AG04449 (cell line): ENCODE data around the gene OPTC.

Experiments used
- CTCF ChIA-PET: fragments of 350-600 bp; formaldehyde crosslinking; extraction: SDS; loops from one replicate; lab custom pipeline; 2021; ENCODE audit warnings: antibody characterized with exemption; lab: Yijun Ruan, JAX
- POLR2A ChIA-PET: fragments of 400-600, 350-600 bp; formaldehyde crosslinking; extraction: SDS; loops from one replicate; lab custom pipeline; 2020; ENCODE audit warnings: antibody characterized with exemption, inconsistent platforms; lab: Yijun Ruan, JAX
- DNase-seq: peaks from one replicate; pipeline ENCODE4 v3.0.0-alpha.2; 2010; ENCODE audit warnings: low read depth, low spot score
- H3K4me3 ChIP-seq: 2 replicates; pipeline ENCODE4 v1.5.1; 2011; ENCODE audit warnings: low read depth, mild to moderate bottlenecking, control low read depth, low read length
- CTCF ChIP-seq: IDR thresholded peaks from one replicate; pipeline ENCODE4 v1.5.1; 2011; ENCODE audit warnings: mild to moderate bottlenecking, moderate library complexity, low read length, control low read depth, inconsistent platforms; ENCODE audit not compliant: insufficient read depth; ENCODE audit errors: missing control alignments

Gene OPTC

GRCh38 chr1:203550846-203551245 is 56.9 kb downstream of the OPTC start:
- H3K4me3 ChIP-seq, result no peak overlapping the region
- no peak for DNase-seq
- ChIA-PET POLR2A (interaction anchor here (1.1 kb wide), 1 partner anchor 16 kb away, joined by 3 read pairs; no protein-coding TSS in a partner anchor), CTCF (interaction anchor here (0.9 to 1.4 kb wide), 2 partner anchors 16 to 45 kb away, joined by 3 to 4 read pairs; no protein-coding TSS in a partner anchor)
- TF ChIP-seq CTCF, result no peak

- H3K4me3 ChIP-seq, result no peak overlapping the region
- ChIA-PET POLR2A (interaction anchor here (1.1 kb wide), 1 partner anchor 17 kb away, joined by 3 read pairs; no protein-coding TSS in a partner anchor), CTCF (interaction anchor here (1.4 kb wide), 1 partner anchor 46 kb away, joined by 3 read pairs; no protein-coding TSS in a partner anchor)
- DNase-seq, result no peak
- TF ChIP-seq CTCF, result no peak
Measured at GRCh38 chr1:203551550-203551949, 57.6 kb downstream of the OPTC start.

GRCh38 chr1:203553496-203553895 is 59.5 kb downstream of the OPTC start:
- no peak overlapping the region for H3K4me3 ChIP-seq
- TF ChIP-seq CTCF, result no peak
- ChIA-PET POLR2A (no interaction called here), CTCF (interaction anchor here (1.6 to 1.9 kb wide), 2 partner anchors 49 to 149 kb away, joined by 5 to 8 read pairs; no protein-coding TSS in a partner anchor)
- no peak for DNase-seq

GRCh38 chr1:203554071-203554470 is 60.1 kb downstream of the OPTC start:
- ChIA-PET POLR2A (no interaction called here), CTCF (interaction anchor here (1.9 kb wide), 1 partner anchor 50 kb away, joined by 8 read pairs; no protein-coding TSS in a partner anchor)
- no peak overlapping the region for H3K4me3 ChIP-seq
- DNase-seq, result no peak
- TF ChIP-seq CTCF, result no peak

- no peak for TF ChIP-seq CTCF
- CTCF ChIA-PET, result interaction anchor here (0.8 to 1.4 kb wide), 3 partner anchors 49 to 72 kb away, joined by 3 read pairs; no protein-coding TSS in a partner anchor
- H3K4me3 ChIP-seq, result peak overlapping the region; percentile 38
- POLR2A ChIA-PET, result interaction anchor here (0.9 to 2.7 kb wide), 6 partner anchors 15 to 119 kb away, joined by 3 to 15 read pairs (median 6); partner anchors contain the start of gene ATP2B4
- DNase-seq, result no peak
Measured at GRCh38 chr1:203555076-203555475, 61.1 kb downstream of the OPTC start.

GRCh38 chr1:203555511-203556046 is 61.6 kb downstream of the OPTC start:
- no peak for TF ChIP-seq CTCF
- ChIA-PET POLR2A (interaction anchor here (0.9 to 2.7 kb wide), 8 partner anchors 14 to 119 kb away, joined by 3 to 15 read pairs (median 6); partner anchors contain the start of gene ATP2B4), CTCF (interaction anchor here (1.1 to 1.8 kb wide), 5 partner anchors 50 to 212 kb away, joined by 3 to 7 read pairs (median 4); no protein-coding TSS in a partner anchor)
- no peak for DNase-seq
- peak overlapping the region; percentile 38 for H3K4me3 ChIP-seq
